Body of pancreas (tissue), 4 donors: ENCODE results near the gene SNX27. TPM values are rescaled to one million over a fixed set of nuclear protein-coding genes. Genes with fewer than 3 reads are reported as not detected.
"Not testable (repeated sequence)": the region's sequence is repeated elsewhere in the genome, so short reads cannot be mapped to it uniquely, and the experiment has no call there.

Experiments used
- ATAC-seq: fragments of 150-250 bp; one replicate; pipeline ENCODE4 v1.9.1; 2016
- DNase-seq, 4 donors: peaks; one replicate each; pipeline ENCODE4 v3.0.0-alpha.2; 2019
- H3K27ac ChIP-seq, 4 donors: fragments of 200-600 bp; sonication (generic); 1 replicate in 3 of 4; 2 replicates in 1 of 4; pipeline versions ENCODE4 v1.5.1 to v1.6.1; 2016 to 2019; ENCODE audit warnings: mild to moderate bottlenecking in 1 of 4, mixed read lengths in 1 of 4, moderate library complexity in 1 of 4
- H3K27me3 ChIP-seq, 2 donors: fragments of 200-600 bp; sonication (generic); one replicate each; pipeline ENCODE4 v1.6.0; 2016; ENCODE audit warnings: mild to moderate bottlenecking in 1 of 2
- H3K36me3 ChIP-seq, 2 donors: fragments of 200-600 bp; sonication (generic); replicated peaks in 1 of 2; 2 replicates each; pipeline ENCODE4 v1.5.1; 2016; ENCODE audit warnings: low read depth in 2 of 2; ENCODE audit not compliant: insufficient read depth in 1 of 2
- H3K4me1 ChIP-seq: fragments of 200-600 bp; sonication (generic); one replicate; pipeline ENCODE4 v1.6.0; 2016
- H3K4me3 ChIP-seq, 2 donors: fragments of 200-600 bp; sonication (generic); 1 replicate in 1 of 2; 2 replicates in 1 of 2; pipeline ENCODE4 v1.5.1; 2016 to 2019
- H3K9me3 ChIP-seq, 3 donors: fragments of 200-600 bp; sonication (generic); 1 replicate in 2 of 3; 2 replicates in 1 of 3; pipeline ENCODE4 v1.5.1; 2016
- CTCF ChIP-seq, 7 experiments: fragments of 450-650 bp in 4 of 7; fragments of 200-600 bp in 3 of 7; sonication (generic) in 3 of 7; IDR thresholded peaks; one replicate each; pipeline ENCODE4 v1.5.1; 2016 to 2019; ENCODE audit warnings: antibody characterized with exemption in 7 of 7
- POLR2A ChIP-seq, 3 donors: fragments of 450-650 bp; IDR thresholded peaks; one replicate each; pipeline ENCODE4 v1.6.1; 2016; ENCODE audit warnings: antibody characterized with exemption in 3 of 3, mild to moderate bottlenecking in 2 of 3
- WGBS, 2 donors: methylation state at CpG; one replicate each; pipeline ENCODE4 v1.1.5; 2017; 5-methylcytosine and 5-hydroxymethylcytosine counted together
- intact Hi-C: fragments of 100-400 bp; cut with DNase I; formaldehyde crosslinking; loops from one replicate; pipeline ENCODE4 v1.15.1; 2023
- total RNA-seq, 2 donors: library from RNA; depleted of rRNA; stranded (reverse); fragments of >200 nt; gene quantifications; one replicate each; pipeline ENCODE4 v1.1.0, GENCODE V29; 2016

Gene SNX27
- total RNA-seq, 2 donors from 2014 or later = 22.3 to 25.7 TPM

- H3K36me3 ChIP-seq = no peaks in the 10 kb centered on the region
- peaks cover 6% of the 10 kb centered on the region for H3K4me1 ChIP-seq
- no peaks in the 10 kb centered on the region for H3K9me3 ChIP-seq
- H3K4me3 ChIP-seq = no peak overlapping the region
- H3K27ac ChIP-seq = peak overlapping the region; percentile 32 to 83 (median 72)
- no peak for TF ChIP-seq POLR2A (IDR thresholded peaks at IDR 0.05)
- TF ChIP-seq CTCF (IDR thresholded peaks at IDR 0.05) = no peak
- 32 to 34% methylated on average over 10 of the region's 10 CpGs for WGBS, 2 donors
- H3K27me3 ChIP-seq = no peaks in the 10 kb centered on the region
- ATAC-seq (peak; percentile 84), DNase-seq (peak in 1 of 4 donors; percentile 36)
- intact Hi-C loops = no loop called here
These were observed 117.5 kb downstream of the SNX27 start for GRCh38 chr1:151729157-151729965.

- Histone ChIP-seq H3K27me3 (no peaks in the 10 kb centered on the region), H3K4me3 (no peak overlapping the region), H3K4me1 (peaks cover 8% of the 10 kb centered on the region), H3K36me3 (no peaks in the 10 kb centered on the region), H3K27ac (peak overlapping the region; percentile 32 to 83 (median 72)), H3K9me3 (no peaks in the 10 kb centered on the region)
- TF ChIP-seq CTCF (IDR thresholded peaks at IDR 0.05) (no peak), POLR2A (IDR thresholded peaks at IDR 0.05) (no peak)
- ATAC-seq = no peak
- WGBS, 2 donors = 59 to 76% methylated on average over 4 of the region's 4 CpGs
- intact Hi-C loops = loop anchor here (10.0 kb wide), 2 partner anchors 135 to 285 kb away; no protein-coding TSS in a partner anchor
- no peak for DNase-seq
These were observed 118.1 kb downstream of the SNX27 start for GRCh38 chr1:151729966-151730291.

- peaks cover 10% of the 10 kb centered on the region for H3K4me1 ChIP-seq
- 53 to 64% methylated on average over 3 of the region's 3 CpGs for WGBS, 2 donors
- DNase-seq (no peak), ATAC-seq (no peak)
- no peak overlapping the region for H3K4me3 ChIP-seq
- intact Hi-C loops = loop anchor here (10.0 kb wide), 2 partner anchors 138 to 288 kb away; no protein-coding TSS in a partner anchor
- H3K36me3 ChIP-seq = no peaks in the 10 kb centered on the region
- no peaks in the 10 kb centered on the region for H3K27me3 ChIP-seq
- H3K27ac ChIP-seq = no peak overlapping the region
- no peaks in the 10 kb centered on the region for H3K9me3 ChIP-seq
- no peak for TF ChIP-seq CTCF (IDR thresholded peaks at IDR 0.05)
- no peak for TF ChIP-seq POLR2A (IDR thresholded peaks at IDR 0.05)
These were observed 121.3 kb downstream of the SNX27 start for GRCh38 chr1:151733126-151733525.

- DNase-seq, H3K9me3 ChIP-seq, H3K4me3 ChIP-seq, H3K27ac ChIP-seq, H3K4me1 ChIP-seq, H3K27me3 ChIP-seq, H3K36me3 ChIP-seq, ATAC-seq: not testable (repeated sequence)
- 83 to 84% methylated on average over 9 of the region's 9 CpGs for WGBS, 2 donors
- intact Hi-C loops = loop anchor here (10.0 kb wide), 2 partner anchors 139 to 289 kb away; no protein-coding TSS in a partner anchor
These were observed 122.1 kb downstream of the SNX27 start for GRCh38 chr1:151733995-151734394.

GRCh38 chr1:151737026-151737425 is 125.2 kb downstream of the SNX27 start:
- 73 to 90% methylated on average over 2 of the region's 2 CpGs for WGBS, 2 donors
- Histone ChIP-seq H3K9me3 (no peaks in the 10 kb centered on the region), H3K36me3 (no peaks in the 10 kb centered on the region), H3K27me3 (no peaks in the 10 kb centered on the region), H3K4me3 (no peak overlapping the region), H3K4me1 (peaks cover 13% of the 10 kb centered on the region), H3K27ac (no peak overlapping the region)
- DNase-seq = no peak
- ATAC-seq = no peak
- intact Hi-C loops = loop anchor here (10.0 kb wide), 2 partner anchors 142 to 292 kb away; no protein-coding TSS in a partner anchor
- TF ChIP-seq POLR2A (IDR thresholded peaks at IDR 0.05) (no peak), CTCF (IDR thresholded peaks at IDR 0.05) (no peak)
